CD4-positive, CD25-positive, alpha-beta regulatory T cell (primary cell): Measurements from ENCODE around the gene AEBP1. TPM values are rescaled to one million over a fixed set of nuclear protein-coding genes. Genes with fewer than 3 reads are reported as not detected.

Experiments
- ATAC-seq, 2 donors: fragments of 150-1000 bp; cut with Tn5 transposase; one replicate each; pipeline ENCODE4 v1.10.0; 2021; ENCODE audit warnings: low read depth in 2 of 2, moderate number of reproducible peaks in 2 of 2, moderate library complexity in 1 of 2
- DNase-seq, 3 donors: peaks; one replicate each; pipeline versions ENCODE4 v3.0.0 to v3.0.0-alpha.2; 2012 to 2022; ENCODE audit warnings: mixed read lengths in 1 of 3
- H3K27ac ChIP-seq: one replicate; pipeline ENCODE4 v1.7.0; 2013; ENCODE audit warnings: mild to moderate bottlenecking, low read length; ENCODE audit not compliant: insufficient read depth, poor library complexity, severe bottlenecking
- H3K27me3 ChIP-seq: one replicate; pipeline ENCODE4 v1.7.0; 2013; ENCODE audit warnings: low read length; ENCODE audit not compliant: control insufficient read depth, insufficient read depth
- H3K36me3 ChIP-seq: one replicate; pipeline ENCODE4 v1.7.0; 2013; ENCODE audit warnings: mild to moderate bottlenecking, low read length, moderate library complexity; ENCODE audit not compliant: control insufficient read depth, insufficient read depth
- H3K4me1 ChIP-seq: 2 replicates; pipeline ENCODE4 v1.7.0; 2013; ENCODE audit warnings: mild to moderate bottlenecking, low read length; ENCODE audit not compliant: insufficient read depth, control insufficient read depth, poor library complexity, severe bottlenecking
- H3K4me3 ChIP-seq: one replicate; pipeline ENCODE4 v1.7.0; 2013; ENCODE audit warnings: low read depth, mild to moderate bottlenecking, low read length, moderate library complexity
- H3K9me3 ChIP-seq, 2 experiments: 1 replicate in 1 of 2; 2 replicates in 1 of 2; pipeline ENCODE4 v1.7.0; 2013; ENCODE audit warnings: low read length in 2 of 2, mild to moderate bottlenecking in 1 of 2, moderate library complexity in 1 of 2; ENCODE audit not compliant: control insufficient read depth in 2 of 2
- H3K27ac Mint-ChIP-seq, 3 donors: one replicate each; pipeline ENCODE4 v1.8.0; 2020 to 2022; ENCODE audit warnings: mild to moderate bottlenecking in 3 of 3, mixed read lengths in 3 of 3, moderate library complexity in 2 of 3
- H3K27me3 Mint-ChIP-seq: one replicate; pipeline ENCODE4 v1.8.0; 2022; ENCODE audit warnings: mild to moderate bottlenecking, mixed read lengths
- H3K36me3 Mint-ChIP-seq: one replicate; pipeline ENCODE4 v1.8.0; 2020; ENCODE audit warnings: mixed read lengths
- H3K4me1 Mint-ChIP-seq, 4 donors: one replicate each; pipeline ENCODE4 v1.8.0; 2020 to 2022; ENCODE audit warnings: mixed read lengths in 4 of 4, mild to moderate bottlenecking in 1 of 4
- H3K4me3 Mint-ChIP-seq, 4 donors: one replicate each; pipeline ENCODE4 v1.8.0; 2020 to 2022; ENCODE audit warnings: mild to moderate bottlenecking in 4 of 4, mixed read lengths in 4 of 4, moderate library complexity in 3 of 4
- H3K9me3 Mint-ChIP-seq, 7 donors: one replicate each; pipeline ENCODE4 v1.8.0; 2020 to 2022; ENCODE audit warnings: mixed read lengths in 7 of 7, mild to moderate bottlenecking in 3 of 7, moderate library complexity in 2 of 7
- polyA plus RNA-seq, 4 donors: library from polyadenylated mRNA; unstranded; fragments of 300-500 nt; fragmentation: Illumina TruSeq; gene quantifications; one replicate each; pipeline ENCODE4 v1.2.3, GENCODE V29; 2021
- total RNA-seq: library from RNA; stranded (reverse); gene quantifications from one replicate; pipeline ENCODE4 v1.2.3, GENCODE V29; 2022

Gene AEBP1
- total and polyA plus RNA-seq, 5 donors from 2014 or later, result 0.51 to 4.1 (median 0.98) TPM

DNA sequence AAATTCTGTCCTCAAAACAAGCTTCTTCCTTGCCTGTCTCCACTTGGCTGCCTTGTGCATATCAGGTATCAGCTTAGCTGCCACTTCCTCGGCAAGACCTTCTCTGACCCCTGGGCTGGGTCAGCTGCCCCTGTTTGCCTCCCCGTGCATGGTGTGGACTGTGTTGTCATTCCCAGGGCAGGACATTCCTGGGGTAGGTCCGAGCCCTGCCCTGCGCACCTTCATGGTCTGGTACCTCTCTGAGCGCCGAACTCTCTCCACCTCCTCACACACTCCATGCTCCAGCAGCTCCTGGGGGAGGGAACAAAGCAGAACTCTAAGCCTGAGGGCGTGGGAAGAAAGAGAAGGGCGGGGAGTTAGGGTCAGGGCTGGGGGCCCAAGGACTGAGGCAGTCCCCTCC lies 25.6 kb upstream of the AEBP1 start:
- no peak overlapping the region for H3K27ac ChIP-seq
- H3K27me3 ChIP-seq, result no peaks in the 10 kb centered on the region
- no peaks in the 10 kb centered on the region for H3K27me3 Mint-ChIP-seq
- no peak overlapping the region for H3K4me3 ChIP-seq
- peaks cover 24% of the 10 kb centered on the region for H3K4me1 ChIP-seq
- H3K4me1 Mint-ChIP-seq, result peaks cover 6 to 43% (median 14%) of the 10 kb centered on the region in 4 donors
- H3K36me3 ChIP-seq, result peaks cover 61% of the 10 kb centered on the region
- peak overlapping the region in 1 of 3 donors; percentile 9 for H3K27ac Mint-ChIP-seq
- H3K9me3 Mint-ChIP-seq, result peaks cover 0 to 1% (median 0%) of the 10 kb centered on the region in 7 donors
- H3K36me3 Mint-ChIP-seq, result peaks cover 12% of the 10 kb centered on the region
- ATAC-seq, result no peak
- no peaks in the 10 kb centered on the region for H3K9me3 ChIP-seq
- no peak for DNase-seq
- peak overlapping the region in 1 of 4 donors; percentile 56 for H3K4me3 Mint-ChIP-seq

DNA sequence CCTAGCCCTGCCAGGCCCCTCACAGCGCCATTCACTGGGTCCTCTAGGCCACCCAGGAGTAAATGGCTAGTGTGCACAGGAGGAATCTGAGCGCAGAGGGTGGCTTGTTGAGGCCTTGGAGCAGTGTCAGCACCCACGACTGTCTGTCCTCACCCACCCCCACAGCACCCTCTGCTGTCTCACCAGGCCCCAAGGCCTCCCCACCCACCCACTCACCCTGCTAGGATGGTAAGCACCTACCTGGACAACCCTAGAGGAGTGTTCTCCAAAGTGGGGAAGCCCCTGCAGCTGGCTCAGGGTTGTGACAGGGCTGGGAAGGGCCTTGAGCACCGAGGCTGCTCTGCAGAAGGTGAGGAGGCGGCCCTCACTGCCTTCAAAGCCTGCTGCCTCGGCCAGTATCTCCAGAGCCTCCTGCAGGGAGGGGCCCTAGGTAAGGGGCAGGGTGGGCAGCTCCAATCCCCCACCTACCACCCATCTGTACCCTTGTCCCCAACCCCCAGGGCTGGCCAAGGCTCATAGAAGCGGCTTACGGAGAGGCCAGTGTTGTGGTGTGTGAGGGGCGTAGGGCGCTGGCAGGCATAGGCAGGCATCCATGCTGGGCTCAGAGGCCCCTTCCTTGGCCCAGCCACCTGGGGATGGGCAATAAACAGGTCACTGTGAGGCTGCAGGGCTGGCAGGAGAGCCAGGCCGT lies 24.7 kb upstream of the AEBP1 start:
- Mint-ChIP-seq H3K36me3 (peaks cover 12% of the 10 kb centered on the region), H3K27me3 (no peaks in the 10 kb centered on the region), H3K4me1 (peaks cover 6 to 51% (median 14%) of the 10 kb centered on the region in 4 donors), H3K4me3 (peak overlapping the region in 3 of 4 donors; percentile 31 to 56 (median 51)), H3K27ac (no peak overlapping the region), H3K9me3 (peaks cover 0 to 1% (median 0%) of the 10 kb centered on the region in 7 donors)
- ATAC-seq (no peak), DNase-seq (no peak)
- no peak overlapping the region for H3K4me3 ChIP-seq
- no peaks in the 10 kb centered on the region for H3K27me3 ChIP-seq
- peaks cover 24% of the 10 kb centered on the region for H3K4me1 ChIP-seq
- H3K36me3 ChIP-seq, result peaks cover 54% of the 10 kb centered on the region
- H3K9me3 ChIP-seq, result no peaks in the 10 kb centered on the region
- no peak overlapping the region for H3K27ac ChIP-seq

DNA sequence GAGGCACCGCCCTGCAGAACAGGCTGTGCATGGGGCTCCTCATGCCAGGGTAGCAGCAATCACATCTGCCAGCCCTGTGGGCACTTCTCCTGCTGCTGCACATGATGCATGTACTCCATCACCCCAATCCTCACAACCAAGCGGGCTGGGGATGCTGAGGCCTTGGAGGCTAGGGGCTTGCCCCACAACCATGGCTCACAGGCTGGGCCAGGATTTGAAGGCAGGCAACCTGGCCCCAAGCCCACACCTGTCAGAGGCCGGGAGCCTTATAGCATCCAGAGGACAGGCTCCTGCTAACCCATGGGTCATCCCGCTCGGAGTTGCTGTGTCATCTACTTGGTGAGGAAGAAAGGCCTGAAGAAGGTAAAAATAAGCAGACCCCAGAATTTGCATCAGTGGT lies 24.0 kb upstream of the AEBP1 start:
- no peak for DNase-seq
- H3K27ac Mint-ChIP-seq, result peak overlapping the region in 1 of 3 donors; percentile 27
- Histone ChIP-seq H3K4me3 (no peak overlapping the region), H3K27me3 (no peaks in the 10 kb centered on the region), H3K27ac (no peak overlapping the region), H3K9me3 (no peaks in the 10 kb centered on the region), H3K4me1 (peaks cover 24% of the 10 kb centered on the region), H3K36me3 (peaks cover 53% of the 10 kb centered on the region)
- H3K36me3 Mint-ChIP-seq, result peaks cover 12% of the 10 kb centered on the region
- H3K4me1 Mint-ChIP-seq, result peaks cover 6 to 48% (median 14%) of the 10 kb centered on the region in 4 donors
- H3K4me3 Mint-ChIP-seq, result peak overlapping the region in 1 of 4 donors; percentile 28
- no peaks in the 10 kb centered on the region for H3K27me3 Mint-ChIP-seq
- no peak for ATAC-seq
- H3K9me3 Mint-ChIP-seq, result peaks cover 0 to 1% (median 0%) of the 10 kb centered on the region in 7 donors

DNA sequence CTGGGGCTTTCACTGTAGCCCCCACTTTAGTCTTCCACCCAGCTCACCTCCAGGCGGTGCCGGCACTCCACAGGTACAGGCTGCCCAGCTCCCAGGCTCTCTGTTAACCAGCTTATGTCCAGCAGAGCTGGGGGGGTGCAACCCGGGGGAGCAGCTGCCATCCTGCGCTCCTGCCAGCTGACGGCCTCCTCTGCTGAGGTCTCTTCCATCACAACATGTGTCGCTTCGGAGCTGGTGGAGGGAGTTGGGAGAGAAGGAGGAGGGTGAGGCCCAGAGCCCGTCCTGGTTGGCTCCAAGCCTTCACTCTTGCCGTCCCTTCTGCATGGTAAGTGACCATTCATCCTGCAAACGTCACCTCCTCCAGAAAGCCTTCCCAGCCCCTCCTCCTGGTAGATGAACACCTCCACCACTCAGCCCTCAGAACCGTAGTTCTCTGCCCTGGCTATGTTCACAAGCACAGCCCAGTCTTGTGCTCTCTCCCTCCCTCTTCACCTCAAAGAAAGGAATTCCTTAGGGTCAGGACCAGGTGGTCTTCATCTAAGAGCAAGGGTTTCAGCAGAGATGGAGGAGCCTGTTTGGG lies 23.4 kb upstream of the AEBP1 start:
- no peak for ATAC-seq
- DNase-seq, result no peak
- Histone ChIP-seq H3K27ac (peak overlapping the region; percentile 92), H3K36me3 (peaks cover 46% of the 10 kb centered on the region), H3K4me3 (peak overlapping the region; percentile 79), H3K27me3 (no peaks in the 10 kb centered on the region), H3K4me1 (peaks cover 24% of the 10 kb centered on the region), H3K9me3 (no peaks in the 10 kb centered on the region)
- H3K27me3 Mint-ChIP-seq, result no peaks in the 10 kb centered on the region
- H3K36me3 Mint-ChIP-seq, result peaks cover 12% of the 10 kb centered on the region
- peak overlapping the region; percentile 83 to 95 (median 90) for H3K4me3 Mint-ChIP-seq
- H3K9me3 Mint-ChIP-seq, result peaks cover 0 to 1% (median 0%) of the 10 kb centered on the region in 7 donors
- H3K4me1 Mint-ChIP-seq, result peaks cover 6 to 48% (median 14%) of the 10 kb centered on the region in 4 donors
- H3K27ac Mint-ChIP-seq, result peak overlapping the region; percentile 76 to 97 (median 88)

DNA sequence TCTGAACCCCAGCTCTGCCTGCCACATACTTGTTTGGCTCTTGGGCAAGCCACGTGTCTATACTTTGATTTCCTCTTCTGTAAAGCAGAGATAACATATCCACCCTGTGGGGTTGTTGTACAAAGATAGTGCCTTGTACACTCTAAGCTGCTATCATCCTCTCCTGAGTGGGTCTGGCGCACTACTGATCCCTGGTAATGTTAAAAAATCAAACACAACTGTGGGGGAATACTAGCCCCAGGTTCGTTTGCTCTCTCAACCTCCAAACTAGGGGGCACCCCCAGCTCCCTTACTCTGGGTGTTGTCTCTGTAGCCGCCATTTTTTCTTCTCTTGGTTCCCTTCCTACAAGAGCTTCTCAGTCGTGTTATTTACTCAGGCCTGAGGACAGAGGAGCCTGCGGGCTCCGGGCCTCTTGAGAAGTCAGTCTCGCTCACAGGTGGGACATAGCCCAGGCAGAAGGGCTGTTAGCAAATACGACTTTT lies 22.8 kb upstream of the AEBP1 start:
- H3K4me3 ChIP-seq, result peak overlapping the region; percentile 79
- H3K36me3 ChIP-seq, result peaks cover 41% of the 10 kb centered on the region
- ATAC-seq (no peak), DNase-seq (peak in 2 of 3 donors; percentile 46 to 66)
- peaks cover 24% of the 10 kb centered on the region for H3K4me1 ChIP-seq
- H3K36me3 Mint-ChIP-seq, result peaks cover 12% of the 10 kb centered on the region
- H3K9me3 Mint-ChIP-seq, result peaks cover 0 to 1% (median 0%) of the 10 kb centered on the region in 7 donors
- H3K27ac Mint-ChIP-seq, result peak overlapping the region; percentile 76 to 97 (median 88)
- H3K27me3 ChIP-seq, result no peaks in the 10 kb centered on the region
- H3K4me1 Mint-ChIP-seq, result peaks cover 6 to 48% (median 14%) of the 10 kb centered on the region in 4 donors
- H3K4me3 Mint-ChIP-seq, result peak overlapping the region; percentile 83 to 95 (median 90)
- H3K9me3 ChIP-seq, result no peaks in the 10 kb centered on the region
- no peaks in the 10 kb centered on the region for H3K27me3 Mint-ChIP-seq
- H3K27ac ChIP-seq, result peak overlapping the region; percentile 92

DNA sequence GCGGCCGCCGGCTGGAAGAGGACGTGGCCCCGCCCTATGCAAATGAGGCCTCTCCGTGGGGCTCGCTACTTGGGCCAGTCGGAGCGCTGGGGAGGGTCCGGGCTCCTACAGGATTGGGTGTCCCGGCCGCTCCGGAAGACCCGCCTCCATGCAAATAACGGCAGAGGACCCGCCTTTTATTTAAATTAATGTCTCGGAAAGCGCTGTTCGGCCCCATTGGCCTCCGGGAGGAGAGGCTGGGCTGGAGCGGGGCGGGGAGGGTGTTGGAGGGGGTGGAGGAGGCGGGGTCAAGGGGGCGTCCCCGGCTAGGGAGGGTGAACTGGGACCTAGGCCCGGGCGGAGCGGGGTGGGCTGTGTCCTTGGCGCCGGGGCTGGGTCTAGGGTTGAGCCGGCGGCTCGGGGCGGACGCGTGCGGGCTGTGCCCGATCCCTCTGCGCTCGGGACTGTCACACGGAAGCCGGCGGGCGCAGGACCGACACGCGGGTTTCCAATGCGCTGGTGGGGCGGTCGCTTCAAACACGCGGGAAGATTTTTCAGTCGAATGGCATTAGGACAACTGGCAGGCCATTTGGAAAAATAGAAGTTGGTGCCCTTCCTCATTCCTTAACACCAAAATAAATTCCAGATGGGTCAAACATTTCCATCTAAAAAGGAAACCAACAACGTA lies 21.5 kb upstream of the AEBP1 start:
- ATAC-seq (peak; percentile 93 to 95), DNase-seq (peak; percentile 98 to 99 (median 99))
- Mint-ChIP-seq H3K9me3 (no peaks in the 10 kb centered on the region), H3K4me3 (peak overlapping the region; percentile 83 to 95 (median 90)), H3K4me1 (peaks cover 6 to 42% (median 13%) of the 10 kb centered on the region in 4 donors), H3K27me3 (no peaks in the 10 kb centered on the region), H3K36me3 (peaks cover 9% of the 10 kb centered on the region), H3K27ac (peak overlapping the region; percentile 55 to 88 (median 56))
- H3K9me3 ChIP-seq, result no peaks in the 10 kb centered on the region
- peaks cover 27% of the 10 kb centered on the region for H3K36me3 ChIP-seq
- peak overlapping the region; percentile 92 for H3K27ac ChIP-seq
- H3K27me3 ChIP-seq, result no peaks in the 10 kb centered on the region
- peaks cover 24% of the 10 kb centered on the region for H3K4me1 ChIP-seq
- peak overlapping the region; percentile 75 for H3K4me3 ChIP-seq

DNA sequence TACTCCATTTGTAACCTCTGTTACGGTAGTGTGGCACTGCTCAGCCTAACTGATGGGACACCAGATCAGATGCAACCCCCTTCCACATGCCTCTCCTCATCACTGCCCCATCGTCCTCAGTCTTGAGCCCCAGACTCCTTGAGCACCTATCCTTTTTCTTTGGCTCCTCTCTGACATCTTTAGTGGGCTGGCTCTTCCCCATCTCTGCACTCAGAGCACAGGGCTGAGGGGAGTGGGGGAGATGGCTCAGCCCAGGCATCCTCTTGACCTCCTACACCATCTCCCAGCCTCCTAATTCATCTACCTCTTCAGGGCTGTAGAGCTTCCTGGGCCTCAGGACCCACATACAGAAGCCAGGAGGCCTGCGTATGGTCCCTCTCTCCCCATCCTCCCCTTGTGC lies 20.3 kb upstream of the AEBP1 start:
- Mint-ChIP-seq H3K4me1 (peaks cover 6 to 35% (median 10%) of the 10 kb centered on the region in 4 donors), H3K9me3 (no peaks in the 10 kb centered on the region), H3K36me3 (peaks cover 5% of the 10 kb centered on the region), H3K27ac (peak overlapping the region in 2 of 3 donors; percentile 2 to 65), H3K4me3 (peak overlapping the region; percentile 83 to 90 (median 83)), H3K27me3 (peaks cover 3% of the 10 kb centered on the region)
- Histone ChIP-seq H3K9me3 (no peaks in the 10 kb centered on the region), H3K36me3 (peaks cover 16% of the 10 kb centered on the region), H3K4me1 (peaks cover 24% of the 10 kb centered on the region), H3K27me3 (no peaks in the 10 kb centered on the region), H3K4me3 (no peak overlapping the region), H3K27ac (no peak overlapping the region)
- ATAC-seq (no peak), DNase-seq (no peak)
